HG03354 (cell line): Measurements from ENCODE around the gene PASK.
A peak's percentile ranks its signal among the peaks of the same experiment; 100 is the strongest.

Source experiments
- ATAC-seq: cut with Tn5 transposase; IDR thresholded peaks from one replicate; pipeline ENCODE4 v1.9.1; 2021; ENCODE audit warnings: mild to moderate bottlenecking; ENCODE audit not compliant: unreplicated experiment, poor library complexity, severe bottlenecking

The PASK gene

GRCh38 chr2:241150660-241151530 is 1.6 kb upstream of the PASK start:
- no peak for ATAC-seq

- peak; percentile 80 for ATAC-seq
Measured at GRCh38 chr2:241149925-241150659, 820 bp upstream of the PASK start, which contains the start of gene PPP1R7. Gene PPP1R7 (plus strand): TSS chr2:241150467. CDS start chr2:241150496, 29 bp downstream.

- ATAC-seq, result peak; percentile 22
Measured at GRCh38 chr2:241149675-241149924, 328 bp upstream of the PASK start.

GRCh38 chr2:241148239-241148638 is 1.0 kb downstream of the PASK start:
- no peak for ATAC-seq

- no peak for ATAC-seq
Measured at GRCh38 chr2:241147336-241147735, 1.9 kb downstream of the PASK start.

GRCh38 chr2:241146286-241146685 is 3.0 kb downstream of the PASK start:
- ATAC-seq, result no peak

GRCh38 chr2:241142593-241142992 is 6.7 kb downstream of the PASK start:
- ATAC-seq, result no peak

- ATAC-seq, result no peak
Measured at GRCh38 chr2:241142063-241142462, 7.2 kb downstream of the PASK start.

- no peak for ATAC-seq
Measured at GRCh38 chr2:241141214-241141770, 8.0 kb downstream of the PASK start.

- ATAC-seq, result no peak
Measured at GRCh38 chr2:241140445-241140840, 8.8 kb downstream of the PASK start.

GRCh38 chr2:241139531-241140444 is 9.5 kb downstream of the PASK start:
- no peak for ATAC-seq

- no peak for ATAC-seq
Measured at GRCh38 chr2:241138471-241138870, 10.8 kb downstream of the PASK start.

- ATAC-seq, result no peak
Measured at GRCh38 chr2:241137276-241138190, 11.7 kb downstream of the PASK start.

- no peak for ATAC-seq
Measured at GRCh38 chr2:241136661-241137260, 12.5 kb downstream of the PASK start.

- no peak for ATAC-seq
Measured at GRCh38 chr2:241136191-241136590, 13.1 kb downstream of the PASK start.

- ATAC-seq, result no peak
Measured at GRCh38 chr2:241135737-241136136, 13.5 kb downstream of the PASK start.

- ATAC-seq, result no peak
Measured at GRCh38 chr2:241134711-241135110, 14.6 kb downstream of the PASK start.

GRCh38 chr2:241133436-241133820 is 15.8 kb downstream of the PASK start:
- ATAC-seq, result no peak
